Thyroid gland (tissue), 4 donors: ENCODE results near the gene KLLN. TPM values are rescaled to one million over a fixed set of nuclear protein-coding genes. Genes with fewer than 3 reads are reported as not detected.
A peak's percentile ranks its signal among the peaks of the same experiment; 100 is the strongest.
"Not testable (repeated sequence)": the region's sequence is repeated elsewhere in the genome, so short reads cannot be mapped to it uniquely, and the experiment has no call there.

Experiments used
- DNase-seq, 2 donors: peaks; one replicate each; pipeline ENCODE4 v3.0.0-alpha.2; 2019
- H3K27ac ChIP-seq, 3 donors: fragments of 200-600 bp; sonication (generic); 1 replicate in 2 of 3; 2 replicates in 1 of 3; pipeline ENCODE4 v1.5.1; 2016 to 2019; ENCODE audit warnings: mild to moderate bottlenecking in 1 of 3, moderate library complexity in 1 of 3
- H3K27me3 ChIP-seq: fragments of 200-600 bp; sonication (generic); one replicate; pipeline ENCODE4 v1.5.1; 2019
- H3K36me3 ChIP-seq, 2 donors: fragments of 200-600 bp; sonication (generic); one replicate each; pipeline ENCODE4 v1.5.1; 2016 to 2019
- H3K4me1 ChIP-seq, 2 donors: fragments of 200-600 bp; sonication (generic); one replicate each; pipeline ENCODE4 v1.5.1; 2017 to 2019
- H3K4me3 ChIP-seq, 3 donors: fragments of 200-600 bp; sonication (generic); replicated peaks in 1 of 3; 1 replicate in 2 of 3; 2 replicates in 1 of 3; pipeline ENCODE4 v1.5.1; 2016; ENCODE audit warnings: mild to moderate bottlenecking in 1 of 3
- H3K9me3 ChIP-seq: fragments of 200-600 bp; sonication (generic); one replicate; pipeline ENCODE4 v1.5.1; 2017
- POLR2A ChIP-seq, 2 donors: fragments of 450-650 bp; IDR thresholded peaks; one replicate each; pipeline ENCODE4 v1.6.1; 2017; ENCODE audit warnings: antibody characterized with exemption in 2 of 2, mild to moderate bottlenecking in 2 of 2, moderate library complexity in 1 of 2
- WGBS, 2 donors: methylation state at CpG; one replicate each; pipeline ENCODE4 v1.1.5; 2017; 5-methylcytosine and 5-hydroxymethylcytosine counted together
- intact Hi-C: fragments of 100-400 bp; cut with DNase I; formaldehyde crosslinking; loops from one replicate; pipeline ENCODE4 v1.15.1; 2023
- total RNA-seq, 4 donors: library from RNA; depleted of rRNA; stranded (reverse); fragments of >200 nt; gene quantifications; one replicate each; pipeline ENCODE4 v1.2.3, GENCODE V29; 2016
- TF ChIP-seq, protein P1 (sequence below), 6 experiments: fragments of 200-600 bp in 3 of 6; fragments of 450-650 bp in 3 of 6; sonication (generic) in 3 of 6; IDR thresholded peaks; one replicate each; pipeline ENCODE4 v1.5.1; 2016 to 2019; ENCODE audit warnings: antibody characterized with exemption in 6 of 6, mild to moderate bottlenecking in 2 of 6, inconsistent platforms in 1 of 6, moderate library complexity in 1 of 6

The KLLN gene
- total RNA-seq, 4 donors from 2014 or later, result 0.27 to 1.2 (median 0.54) TPM

DNA sequence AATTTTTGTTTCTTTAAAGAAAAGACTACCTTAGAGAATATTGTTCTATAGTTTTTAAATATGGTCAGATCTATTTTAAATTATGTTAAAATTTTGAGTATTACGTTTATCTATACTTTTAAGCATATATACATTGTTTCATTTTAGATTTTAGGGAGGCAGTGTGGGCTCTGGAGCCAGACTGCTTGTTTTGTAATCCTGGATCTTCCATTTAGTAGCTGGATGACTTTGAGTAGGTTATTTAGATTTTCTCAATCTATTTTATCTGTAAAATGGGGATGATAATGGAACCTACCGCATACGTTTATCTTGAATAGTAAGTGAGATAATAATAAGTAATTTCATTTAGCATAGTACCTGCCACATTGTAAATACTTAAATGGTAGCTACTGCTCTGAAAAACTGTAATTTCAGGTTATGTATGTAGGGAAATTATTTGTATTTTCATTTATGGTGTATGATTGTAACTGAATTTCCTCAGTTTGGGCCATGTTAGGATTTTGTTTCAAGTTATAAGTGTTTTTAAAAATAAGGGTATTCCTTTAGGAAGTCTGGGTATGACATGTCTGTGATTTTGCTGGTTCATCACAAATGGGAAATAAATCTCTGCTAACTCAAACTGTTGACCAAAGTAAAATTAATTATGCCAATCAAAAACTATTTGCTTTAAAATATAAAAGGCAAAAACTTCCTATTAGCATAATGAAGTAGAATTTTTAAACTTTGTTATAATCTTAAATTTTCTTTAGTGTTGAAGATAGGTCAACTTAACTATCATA, 6.6 kb upstream of the KLLN start:
- intact Hi-C loops, result loop anchor here (10.0 kb wide), 1 partner anchor 245 kb away; no protein-coding TSS in a partner anchor
- H3K4me1 ChIP-seq, result peaks cover 25 to 48% of the 10 kb centered on the region in 2 donors

GRCh38 chr10:87869139-87869538, 5.8 kb upstream of the KLLN start:
- intact Hi-C loops, result loop anchor here (10.0 kb wide), 1 partner anchor 246 kb away; no protein-coding TSS in a partner anchor
- not testable (repeated sequence) for H3K27me3 ChIP-seq, H3K36me3 ChIP-seq, H3K4me3 ChIP-seq, DNase-seq, H3K9me3 ChIP-seq
- WGBS, 2 donors, result 87 to 96% methylated on average over 9 of the region's 9 CpGs
- peaks cover 24 to 40% of the 10 kb centered on the region in 2 donors for H3K4me1 ChIP-seq
- H3K27ac ChIP-seq, result peak overlapping the region in 2 of 3 donors; percentile 93 to 99

More for the DNA sequence above, 6.6 kb upstream of the KLLN start:
- Histone ChIP-seq H3K9me3 (no peaks in the 10 kb centered on the region), H3K27ac (peak overlapping the region in 1 of 3 donors; percentile 1), H3K36me3 (peaks cover 0 to 2% of the 10 kb centered on the region in 2 donors), H3K27me3 (no peaks in the 10 kb centered on the region), H3K4me3 (no peak overlapping the region)
- no peak for DNase-seq
- 86 to 92% methylated on average over 3 of the region's 3 CpGs for WGBS, 2 donors
- TF ChIP-seq, protein P1, sequence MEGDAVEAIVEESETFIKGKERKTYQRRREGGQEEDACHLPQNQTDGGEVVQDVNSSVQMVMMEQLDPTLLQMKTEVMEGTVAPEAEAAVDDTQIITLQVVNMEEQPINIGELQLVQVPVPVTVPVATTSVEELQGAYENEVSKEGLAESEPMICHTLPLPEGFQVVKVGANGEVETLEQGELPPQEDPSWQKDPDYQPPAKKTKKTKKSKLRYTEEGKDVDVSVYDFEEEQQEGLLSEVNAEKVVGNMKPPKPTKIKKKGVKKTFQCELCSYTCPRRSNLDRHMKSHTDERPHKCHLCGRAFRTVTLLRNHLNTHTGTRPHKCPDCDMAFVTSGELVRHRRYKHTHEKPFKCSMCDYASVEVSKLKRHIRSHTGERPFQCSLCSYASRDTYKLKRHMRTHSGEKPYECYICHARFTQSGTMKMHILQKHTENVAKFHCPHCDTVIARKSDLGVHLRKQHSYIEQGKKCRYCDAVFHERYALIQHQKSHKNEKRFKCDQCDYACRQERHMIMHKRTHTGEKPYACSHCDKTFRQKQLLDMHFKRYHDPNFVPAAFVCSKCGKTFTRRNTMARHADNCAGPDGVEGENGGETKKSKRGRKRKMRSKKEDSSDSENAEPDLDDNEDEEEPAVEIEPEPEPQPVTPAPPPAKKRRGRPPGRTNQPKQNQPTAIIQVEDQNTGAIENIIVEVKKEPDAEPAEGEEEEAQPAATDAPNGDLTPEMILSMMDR (IDR thresholded peaks at IDR 0.05), result no peak
- no peak for TF ChIP-seq POLR2A (IDR thresholded peaks at IDR 0.05)

GRCh38 chr10:87868277-87868676, 4.9 kb upstream of the KLLN start:
- H3K4me1 ChIP-seq, result peaks cover 24 to 34% of the 10 kb centered on the region in 2 donors
- no peak for DNase-seq
- TF ChIP-seq, protein P1 (IDR thresholded peaks at IDR 0.05), result no peak
- TF ChIP-seq POLR2A (IDR thresholded peaks at IDR 0.05), result no peak
- intact Hi-C loops, result loop anchor here (10.0 kb wide), 1 partner anchor 247 kb away; no protein-coding TSS in a partner anchor
- H3K36me3 ChIP-seq, result peaks cover 0 to 2% of the 10 kb centered on the region in 2 donors
- 24 to 29% methylated on average over 1 of the region's 1 CpG for WGBS, 2 donors
- H3K27me3 ChIP-seq, result no peaks in the 10 kb centered on the region
- H3K27ac ChIP-seq, result peak overlapping the region; percentile 93 to 99 (median 99)
- peak overlapping the region in 2 of 3 donors; percentile 62 to 86 for H3K4me3 ChIP-seq
- H3K9me3 ChIP-seq, result no peaks in the 10 kb centered on the region

- no peak for DNase-seq
- Histone ChIP-seq H3K4me1 (peaks cover 16 to 26% of the 10 kb centered on the region in 2 donors), H3K4me3 (peak overlapping the region in 2 of 3 donors; percentile 62 to 86), H3K27me3 (no peaks in the 10 kb centered on the region), H3K9me3 (no peaks in the 10 kb centered on the region), H3K27ac (peak overlapping the region; percentile 93 to 99 (median 99)), H3K36me3 (no peaks in the 10 kb centered on the region)
- TF ChIP-seq POLR2A (IDR thresholded peaks at IDR 0.05), result no peak
- TF ChIP-seq, protein P1 (IDR thresholded peaks at IDR 0.05), result no peak
- intact Hi-C loops, result loop anchor here (10.0 kb wide), 1 partner anchor 247 kb away; no protein-coding TSS in a partner anchor
Observed at GRCh38 chr10:87867453-87867852, 4.1 kb upstream of the KLLN start.

- Histone ChIP-seq H3K4me3 (peak overlapping the region in 2 of 3 donors; percentile 62 to 86), H3K27ac (peak overlapping the region; percentile 93 to 99 (median 99))
- intact Hi-C loops, result loop anchor here (10.0 kb wide), 1 partner anchor 248 kb away; no protein-coding TSS in a partner anchor
Observed at GRCh38 chr10:87866412-87866974, 3.2 kb upstream of the KLLN start.

More at GRCh38 chr10:87866412-87866974, 3.2 kb upstream of the KLLN start:
- WGBS, 2 donors, result 11 to 12% methylated on average over 3 of the region's 3 CpGs
- Histone ChIP-seq H3K4me1 (peaks cover 11 to 21% of the 10 kb centered on the region in 2 donors), H3K9me3 (no peaks in the 10 kb centered on the region), H3K27me3 (no peaks in the 10 kb centered on the region), H3K36me3 (no peaks in the 10 kb centered on the region)
- no peak for TF ChIP-seq POLR2A (IDR thresholded peaks at IDR 0.05)
- TF ChIP-seq, protein P1 (IDR thresholded peaks at IDR 0.05), result no peak
- DNase-seq, result no peak
